CD4-positive, alpha-beta memory T cell (primary cell): ENCODE measurements around the gene ZNF674. TPM values are rescaled to one million over a fixed set of nuclear protein-coding genes. Genes with fewer than 3 reads are reported as not detected.
"Not testable (repeated sequence)": the region's sequence is repeated elsewhere in the genome, so short reads cannot be mapped to it uniquely, and the experiment has no call there.

ENCODE experiments used
- CTCF ChIA-PET: fragments of 350-600 bp; sonication (Branson Sonifier 250); formaldehyde crosslinking; loops from one replicate; lab custom pipeline; 2021; ENCODE audit warnings: inconsistent platforms; ENCODE audit not compliant: partially characterized antibody; lab: Charles Lee
- POLR2A ChIA-PET: fragments of 350-600 bp; sonication (Branson Sonifier 250); formaldehyde crosslinking; loops from one replicate; lab custom pipeline; 2021; ENCODE audit not compliant: partially characterized antibody; lab: Charles Lee
- DNase-seq, 5 donors: peaks; one replicate each; pipeline versions ENCODE4 v3.0.0 to v3.0.0-alpha.2; 2020 to 2022; ENCODE audit warnings: mixed read lengths in 1 of 5
- H3K27ac ChIP-seq: one replicate; pipeline ENCODE4 v1.7.0; 2013; ENCODE audit warnings: low read depth, low read length
- H3K27me3 ChIP-seq: 2 replicates; pipeline ENCODE4 v1.7.0; 2013; ENCODE audit warnings: mild to moderate bottlenecking, low read length, moderate library complexity; ENCODE audit not compliant: insufficient read depth
- H3K36me3 ChIP-seq: 2 replicates; pipeline ENCODE4 v1.7.0; 2013; ENCODE audit warnings: mild to moderate bottlenecking, low read length, moderate library complexity; ENCODE audit not compliant: insufficient read depth
- H3K4me1 ChIP-seq: 2 replicates; pipeline ENCODE4 v1.7.0; 2013; ENCODE audit warnings: mild to moderate bottlenecking, low read length, moderate library complexity; ENCODE audit not compliant: insufficient read depth
- H3K4me3 ChIP-seq, 2 donors: one replicate each; pipeline ENCODE4 v1.7.0; 2013; ENCODE audit warnings: low read length in 2 of 2, mild to moderate bottlenecking in 1 of 2
- H3K9me3 ChIP-seq, 2 donors: one replicate each; pipeline ENCODE4 v1.7.0; 2013; ENCODE audit warnings: low read length in 2 of 2, control low read depth in 1 of 2; ENCODE audit not compliant: control insufficient read depth in 1 of 2
- H3K27ac Mint-ChIP-seq, 7 donors: one replicate each; pipeline ENCODE4 v1.8.0; 2020 to 2021; ENCODE audit warnings: mixed read lengths in 7 of 7, mild to moderate bottlenecking in 6 of 7, inconsistent platforms in 3 of 7, moderate library complexity in 3 of 7
- H3K27me3 Mint-ChIP-seq, 2 donors: one replicate each; pipeline ENCODE4 v1.8.0; 2020 to 2021; ENCODE audit warnings: mixed read lengths in 2 of 2
- H3K36me3 Mint-ChIP-seq, 2 donors: one replicate each; pipeline ENCODE4 v1.8.0; 2020 to 2021; ENCODE audit warnings: mixed read lengths in 2 of 2, inconsistent platforms in 1 of 2, mild to moderate bottlenecking in 1 of 2
- H3K4me1 Mint-ChIP-seq, 4 donors: one replicate each; pipeline ENCODE4 v1.8.0; 2020 to 2021; ENCODE audit warnings: mixed read lengths in 4 of 4, mild to moderate bottlenecking in 1 of 4
- H3K4me3 Mint-ChIP-seq, 8 donors: one replicate each; pipeline ENCODE4 v1.8.0; 2020 to 2021; ENCODE audit warnings: mixed read lengths in 8 of 8, mild to moderate bottlenecking in 7 of 8, moderate library complexity in 6 of 8, inconsistent platforms in 3 of 8
- H3K9me3 Mint-ChIP-seq, 8 donors: one replicate each; pipeline ENCODE4 v1.8.0; 2020 to 2021; ENCODE audit warnings: mixed read lengths in 8 of 8, mild to moderate bottlenecking in 5 of 8, inconsistent platforms in 3 of 8, moderate library complexity in 1 of 8
- intact Hi-C: fragments of 100-400 bp; cut with micrococcal nuclease; formaldehyde crosslinking; loops from one replicate; pipeline ENCODE4 v1.15.1; 2023
- polyA plus RNA-seq, 2 donors: library from polyadenylated mRNA; unstranded; fragments of 300-500 nt; fragmentation: Illumina TruSeq; gene quantifications; one replicate each; pipeline ENCODE4 v1.2.3, GENCODE V29; 2021
- total RNA-seq, 2 experiments: library from RNA; stranded (reverse); gene quantifications; one replicate each; pipeline ENCODE4 v1.2.3, GENCODE V29; 2021

Gene ZNF674
- total and polyA plus RNA-seq, 4 experiments from 2014 or later: 0.22 to 8.6 (median 3.7) TPM

- H3K9me3 Mint-ChIP-seq, POLR2A ChIA-PET, H3K4me3 ChIP-seq, H3K27me3 ChIP-seq, H3K36me3 ChIP-seq, H3K27me3 Mint-ChIP-seq, DNase-seq, H3K4me1 ChIP-seq, H3K27ac ChIP-seq, intact Hi-C loops, CTCF ChIA-PET, H3K9me3 ChIP-seq: not testable (repeated sequence)
- Mint-ChIP-seq H3K36me3 (peaks cover 16 to 40% of the 10 kb centered on the region in 2 donors), H3K4me3 (peak overlapping the region in 1 of 8 donors; percentile 49), H3K27ac (peak overlapping the region in 2 of 7 donors; percentile 67 to 89), H3K4me1 (peaks cover 12 to 16% (median 15%) of the 10 kb centered on the region in 4 donors)
Observed at GRCh38 chrX:46460801-46461659, 84.2 kb downstream of the ZNF674 start.

- no peaks in the 10 kb centered on the region for H3K27me3 ChIP-seq
- no peak overlapping the region for H3K4me3 ChIP-seq
- POLR2A ChIA-PET: no interaction called here
- H3K27me3 Mint-ChIP-seq: no peaks in the 10 kb centered on the region
- H3K4me1 Mint-ChIP-seq: peaks cover 15 to 16% (median 16%) of the 10 kb centered on the region in 4 donors
- no peak for DNase-seq
- intact Hi-C loops: no loop called here
- no peak overlapping the region for H3K4me3 Mint-ChIP-seq
- no peaks in the 10 kb centered on the region for H3K4me1 ChIP-seq
- CTCF ChIA-PET: no interaction called here
- peak overlapping the region in 1 of 7 donors; percentile 60 for H3K27ac Mint-ChIP-seq
- no peaks in the 10 kb centered on the region for H3K9me3 ChIP-seq
- H3K36me3 Mint-ChIP-seq: peaks cover 11 to 39% of the 10 kb centered on the region in 2 donors
- H3K9me3 Mint-ChIP-seq: no peaks in the 10 kb centered on the region
- no peaks in the 10 kb centered on the region for H3K36me3 ChIP-seq
- no peak overlapping the region for H3K27ac ChIP-seq
Observed at GRCh38 chrX:46459603-46460002, 85.6 kb downstream of the ZNF674 start.

GRCh38 chrX:46456125-46456922 is 88.9 kb downstream of the ZNF674 start:
- no peak overlapping the region for H3K4me3 ChIP-seq
- no peaks in the 10 kb centered on the region for H3K9me3 ChIP-seq
- H3K36me3 Mint-ChIP-seq: peaks cover 15 to 35% of the 10 kb centered on the region in 2 donors
- H3K27ac Mint-ChIP-seq: no peak overlapping the region
- no peak overlapping the region for H3K27ac ChIP-seq
- no peak for DNase-seq
- no peaks in the 10 kb centered on the region for H3K27me3 Mint-ChIP-seq
- CTCF ChIA-PET: no interaction called here
- H3K4me1 Mint-ChIP-seq: peaks cover 11 to 20% (median 14%) of the 10 kb centered on the region in 4 donors
- POLR2A ChIA-PET: no interaction called here
- no peaks in the 10 kb centered on the region for H3K9me3 Mint-ChIP-seq
- intact Hi-C loops: no loop called here
- peaks cover 2% of the 10 kb centered on the region for H3K4me1 ChIP-seq
- H3K4me3 Mint-ChIP-seq: no peak overlapping the region
- no peaks in the 10 kb centered on the region for H3K36me3 ChIP-seq
- no peaks in the 10 kb centered on the region for H3K27me3 ChIP-seq

Other genes starting within 250 kb of the ZNF674 start
- 10 to 100 TPM; 11.4 to 11.8 TPM for gene CHST7, start 28.3 kb upstream of the ZNF674 start, total RNA-seq
- 10 to 100 TPM in 1 of 2 donors, 1 to 10 TPM in 1; 8.9 to 16.2 TPM for gene CHST7, start 28.3 kb upstream of the ZNF674 start, polyA plus RNA-seq
- gene SLC9A7, start 213.7 kb upstream of the ZNF674 start, total RNA-seq: 1 to 10 TPM; 2.8 to 3.5 TPM
- gene SLC9A7, start 213.7 kb upstream of the ZNF674 start, polyA plus RNA-seq: 1 to 10 TPM in 1 of 2 donors, under 1 TPM in 1; 0.42 to 1.2 TPM